Measurements from ENCODE around the gene COL16A1. TPM values are rescaled to one million over a fixed set of nuclear protein-coding genes. Genes with fewer than 3 reads are reported as not detected.
A peak's percentile ranks its signal among the peaks of the same experiment; 100 is the strongest.

The COL16A1 gene
- total RNA-seq, 1 experiment from 2014 or later = 6.2 TPM

DNA sequence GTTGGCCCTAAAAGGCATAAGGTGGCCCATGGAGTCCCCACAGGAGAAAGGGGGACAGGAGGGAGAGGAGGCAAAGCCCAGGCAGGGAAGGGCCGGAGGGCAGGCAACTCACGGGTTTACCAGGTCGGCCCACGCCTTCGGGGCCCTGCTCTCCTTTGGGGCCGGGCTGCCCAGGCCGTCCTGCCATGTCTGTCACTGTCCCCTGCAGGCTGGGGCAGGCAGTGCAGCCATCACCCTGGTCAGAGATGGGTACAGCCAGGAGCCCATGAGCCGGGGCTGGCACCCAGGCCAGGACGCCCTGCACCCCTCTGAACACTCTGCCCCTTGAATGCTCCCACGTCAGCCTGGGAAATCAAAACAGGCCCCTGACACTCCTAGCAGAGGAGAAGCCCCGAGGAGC lies 19.8 kb downstream of the COL16A1 start:
- H3K79me1 ChIP-seq (ENCODE audit: insufficient read depth, low read depth, low read length, poor library complexity, severe bottlenecking) = no peaks in the 10 kb centered on the region
- H3K23me2 ChIP-seq (ENCODE audit: insufficient read length, low read depth, low read length, poor library complexity, severe bottlenecking) = no peaks in the 10 kb centered on the region
- H4K20me1 ChIP-seq (ENCODE audit: control insufficient read depth, insufficient read depth, insufficient read length) = peaks cover 2% of the 10 kb centered on the region
- peak; percentile 69 for DNase-seq
- no peak overlapping the region for H2AK5ac ChIP-seq (ENCODE audit: insufficient read length, low read length)
- H3T11ph ChIP-seq (ENCODE audit: low read length) = no peak overlapping the region
- no peak overlapping the region for H4K8ac ChIP-seq (replicated peaks; ENCODE audit: insufficient read length, low read depth, low read length)
- H3K4me2 ChIP-seq (ENCODE audit: insufficient read depth, insufficient read length, low read length) = no peak overlapping the region
- H2BK5ac ChIP-seq (ENCODE audit: insufficient read length, low read length) = no peak overlapping the region
- H2BK120ac ChIP-seq (ENCODE audit: low read depth, low read length, poor library complexity, severe bottlenecking) = no peak overlapping the region
- no peak overlapping the region for H3K56ac ChIP-seq (ENCODE audit: insufficient read length, low read depth, low read length)
- no peak overlapping the region; the same call in 1 of the 2 replicates for H3K14ac ChIP-seq (ENCODE audit: insufficient read depth, low read length)
- H3K23ac ChIP-seq (ENCODE audit: insufficient read length, low read depth, low read length) = no peak overlapping the region
- Mint-ChIP-seq H3K27ac (no peak overlapping the region), H3K4me1 (0 out of 4 replicates have a peak, but pooled peaks cover 2 to 3% of the 10 kb centered on the region in 2 experiments), H3K27me3 (ENCODE audit: low read depth) (no peaks in the 10 kb centered on the region), H3K4me3 (no peak overlapping the region), H3K9me3 (no peaks in the 10 kb centered on the region), H3K36me3 (ENCODE audit: insufficient read depth in 1 of 3, low read depth in 3 of 3) (no peaks in the 10 kb centered on the region)
- H3K79me2 ChIP-seq (ENCODE audit: insufficient read depth, low read length) = no peaks in the 10 kb centered on the region
- no peak overlapping the region for H4K5ac ChIP-seq (ENCODE audit: insufficient read length, low read depth, low read length)
- H4K91ac ChIP-seq (ENCODE audit: insufficient read length, low read depth, low read length) = no peak overlapping the region
- TF ChIP-seq, protein P1, sequence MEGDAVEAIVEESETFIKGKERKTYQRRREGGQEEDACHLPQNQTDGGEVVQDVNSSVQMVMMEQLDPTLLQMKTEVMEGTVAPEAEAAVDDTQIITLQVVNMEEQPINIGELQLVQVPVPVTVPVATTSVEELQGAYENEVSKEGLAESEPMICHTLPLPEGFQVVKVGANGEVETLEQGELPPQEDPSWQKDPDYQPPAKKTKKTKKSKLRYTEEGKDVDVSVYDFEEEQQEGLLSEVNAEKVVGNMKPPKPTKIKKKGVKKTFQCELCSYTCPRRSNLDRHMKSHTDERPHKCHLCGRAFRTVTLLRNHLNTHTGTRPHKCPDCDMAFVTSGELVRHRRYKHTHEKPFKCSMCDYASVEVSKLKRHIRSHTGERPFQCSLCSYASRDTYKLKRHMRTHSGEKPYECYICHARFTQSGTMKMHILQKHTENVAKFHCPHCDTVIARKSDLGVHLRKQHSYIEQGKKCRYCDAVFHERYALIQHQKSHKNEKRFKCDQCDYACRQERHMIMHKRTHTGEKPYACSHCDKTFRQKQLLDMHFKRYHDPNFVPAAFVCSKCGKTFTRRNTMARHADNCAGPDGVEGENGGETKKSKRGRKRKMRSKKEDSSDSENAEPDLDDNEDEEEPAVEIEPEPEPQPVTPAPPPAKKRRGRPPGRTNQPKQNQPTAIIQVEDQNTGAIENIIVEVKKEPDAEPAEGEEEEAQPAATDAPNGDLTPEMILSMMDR (conservative IDR thresholded peaks at IDR 0.05) = peak; percentile 68
- no peak overlapping the region for H2BK12ac ChIP-seq (ENCODE audit: insufficient read length, low read depth, low read length)
- H3K4ac ChIP-seq (ENCODE audit: low read depth, low read length) = no peak overlapping the region
- no peak overlapping the region for H3K9ac ChIP-seq (ENCODE audit: extremely low read depth, insufficient read length, low read length)
- no peak overlapping the region for H2AFZ ChIP-seq (ENCODE audit: low read length)
- no peak overlapping the region for H3K27ac ChIP-seq (ENCODE audit: insufficient read length, low read depth, low read length)
- WGBS (ENCODE audit: extremely low coverage, insufficient read length, low lambda C conversion rate) = no CpG with 5 or more reads among the region's 11 CpGs
- H3K27me3 ChIP-seq (ENCODE audit: insufficient read depth, low read length) = no peaks in the 10 kb centered on the region
- H3K18ac ChIP-seq (ENCODE audit: insufficient read length, low read depth, low read length) = no peak overlapping the region
- no peak overlapping the region for H2BK15ac ChIP-seq (ENCODE audit: low read depth, low read length)
- H3K9me3 ChIP-seq (ENCODE audit: control insufficient read depth, low read depth, low read length) = no peaks in the 10 kb centered on the region
- H3K4me1 ChIP-seq (ENCODE audit: insufficient read depth, low read length) = no peaks in the 10 kb centered on the region
- no peak overlapping the region for H2BK20ac ChIP-seq (ENCODE audit: low read depth, low read length, poor library complexity, severe bottlenecking)

All from H9 (cell line).